ENCODE measurements around the gene FOXS1.

Gene FOXS1

DNA sequence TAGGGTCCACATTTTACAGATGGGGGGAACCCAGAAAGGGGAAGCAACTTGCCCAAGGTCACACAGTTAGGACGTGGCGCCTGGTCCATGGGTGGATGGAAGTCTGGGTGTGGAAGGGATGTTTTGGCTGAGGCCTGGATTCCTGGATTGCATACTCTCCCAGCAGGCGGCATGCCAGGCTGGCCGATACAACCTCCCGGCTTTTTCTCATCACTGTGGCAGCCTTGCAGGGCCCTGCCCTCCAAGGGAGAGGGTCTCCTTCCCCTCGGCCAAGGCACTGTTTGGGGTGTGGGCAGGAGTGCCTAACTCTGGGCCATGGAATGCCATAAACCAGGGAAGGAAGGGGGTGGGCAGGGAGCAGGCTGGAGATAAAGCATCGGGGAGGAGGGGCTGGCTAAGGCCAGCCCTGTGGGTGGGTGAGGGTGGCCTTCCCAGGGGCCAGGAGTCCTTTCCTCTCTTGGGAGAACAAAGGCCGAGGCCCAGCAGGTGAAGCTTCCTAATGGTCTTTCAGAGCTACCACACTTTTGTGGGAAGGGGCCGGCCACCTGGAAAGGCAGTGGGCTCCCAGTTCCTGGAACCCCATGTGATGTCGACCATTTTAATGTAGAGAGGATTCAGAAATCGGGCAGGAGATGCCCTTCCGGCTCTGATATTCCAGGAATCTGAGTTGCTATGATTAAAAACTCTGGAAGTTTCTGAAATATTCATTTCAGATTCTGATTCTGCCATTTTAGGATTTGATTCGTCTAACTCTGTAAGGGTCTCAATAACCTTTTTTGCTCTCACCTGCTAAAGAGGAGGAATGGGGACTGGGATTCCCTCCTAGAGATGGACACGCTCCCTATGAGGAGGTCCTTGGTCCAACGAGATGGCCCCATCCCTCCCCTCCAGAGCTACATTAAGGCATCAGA, 4.2 kb downstream of the FOXS1 start:
- H3K4me3 ChIP-seq (ENCODE audit: low read depth, low read length), result no peak overlapping the region

DNA sequence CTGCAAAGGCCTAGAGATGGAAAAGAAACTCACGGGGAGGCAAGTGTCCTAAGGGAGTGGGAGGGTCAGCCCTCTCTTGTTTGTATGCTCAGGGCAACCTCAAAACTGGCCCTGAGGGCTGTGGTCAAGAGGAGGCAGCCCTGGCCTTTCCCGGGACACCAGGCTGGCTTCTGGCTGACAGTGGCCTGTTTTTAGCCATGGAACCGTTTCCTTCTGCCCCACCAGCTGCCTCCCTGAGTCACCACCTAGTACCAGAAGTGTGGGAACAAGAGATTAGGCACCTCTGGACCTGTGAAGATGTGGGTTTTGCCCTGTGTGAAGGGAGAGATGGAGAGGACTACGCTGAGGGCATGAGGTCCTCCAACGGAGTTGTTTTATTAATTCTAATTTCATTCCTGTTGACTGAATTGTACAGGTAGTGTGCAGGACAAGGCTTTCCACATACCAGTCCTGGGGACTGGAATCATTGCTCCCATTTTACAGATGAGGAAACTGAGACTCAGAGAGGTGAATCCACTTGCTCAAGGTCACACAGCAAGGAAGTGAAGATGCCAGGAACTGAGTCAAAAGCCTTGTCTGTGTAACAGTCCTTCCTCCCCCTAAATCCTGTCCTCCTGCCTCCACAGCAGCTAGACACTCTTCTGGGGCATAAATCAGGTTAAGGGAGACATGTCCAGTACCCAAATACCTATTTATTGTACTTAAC, 5.5 kb downstream of the FOXS1 start:
- no peak for DNase-seq (ENCODE audit: low read depth)
- no peak overlapping the region for H3K4me3 ChIP-seq (ENCODE audit: low read depth, low read length)
- TF ChIP-seq CTCF (IDR thresholded peaks at IDR 0.05; ENCODE audit: control insufficient read depth, extremely low read depth, insufficient read depth), result no peak

More for the DNA sequence above, 4.2 kb downstream of the FOXS1 start:
- no peak for DNase-seq (ENCODE audit: low read depth)
- TF ChIP-seq CTCF (IDR thresholded peaks at IDR 0.05; ENCODE audit: control insufficient read depth, extremely low read depth, insufficient read depth), result no peak

DNA sequence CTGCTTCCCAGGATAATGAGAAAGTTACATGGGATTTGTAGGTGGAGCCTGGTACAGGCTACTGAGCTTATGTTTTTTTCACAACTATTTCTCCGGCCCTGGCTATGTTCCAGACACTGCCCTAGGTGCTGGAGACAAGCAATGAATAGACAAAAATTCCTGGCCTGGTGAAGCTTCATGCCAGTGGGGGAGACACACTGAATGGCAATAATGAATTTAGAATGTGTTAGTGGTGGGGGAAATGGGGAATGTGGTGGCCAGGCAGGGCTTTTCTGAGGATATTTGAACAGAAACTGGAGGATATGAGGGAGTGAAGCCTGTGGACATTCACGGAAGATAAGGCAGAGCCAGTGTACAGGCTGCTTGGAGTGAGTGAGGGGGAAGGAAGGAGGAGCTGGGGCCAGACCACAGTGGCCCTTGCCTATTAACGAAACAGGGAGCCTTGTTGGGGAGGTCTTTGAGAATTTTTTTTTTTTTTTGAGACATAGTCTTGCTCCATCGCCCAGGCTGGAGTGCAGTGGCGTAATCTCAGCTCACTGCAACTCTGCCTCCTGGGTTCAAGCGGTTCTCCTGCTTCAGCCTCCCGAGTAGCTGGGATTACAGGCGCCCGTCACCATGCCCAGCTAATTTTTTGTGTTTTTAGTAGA, 6.6 kb downstream of the FOXS1 start:
- H3K4me3 ChIP-seq (ENCODE audit: low read depth, low read length), result no peak overlapping the region
- TF ChIP-seq CTCF (IDR thresholded peaks at IDR 0.05; ENCODE audit: control insufficient read depth, extremely low read depth, insufficient read depth), result no peak
- DNase-seq (ENCODE audit: low read depth), result no peak

DNA sequence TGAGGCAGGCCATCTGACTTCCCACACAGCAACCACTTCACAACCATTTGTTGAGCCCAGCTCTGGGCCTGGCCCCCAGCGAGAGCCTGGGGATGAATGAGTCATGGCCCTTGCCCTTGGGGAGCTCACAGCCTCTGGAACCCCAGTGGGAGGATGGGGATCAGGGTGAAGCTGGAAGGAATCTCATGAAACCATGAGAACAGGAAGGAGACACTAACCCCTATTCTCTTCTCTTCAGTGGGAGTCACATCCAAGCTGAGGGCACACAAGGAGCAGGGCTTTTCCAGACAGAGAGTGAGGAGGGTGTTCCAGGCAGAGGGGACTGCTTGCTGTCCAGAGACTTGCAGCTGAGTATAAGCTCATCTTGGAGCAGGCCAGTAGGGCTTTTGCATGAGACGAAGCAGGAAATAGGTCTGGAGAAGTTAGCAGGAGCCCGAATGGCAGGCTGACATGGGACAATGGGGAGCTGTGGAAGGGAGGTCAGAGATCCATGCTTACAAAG, 7.5 kb downstream of the FOXS1 start:
- H3K4me3 ChIP-seq (ENCODE audit: low read depth, low read length), result no peak overlapping the region
- TF ChIP-seq CTCF (IDR thresholded peaks at IDR 0.05; ENCODE audit: control insufficient read depth, extremely low read depth, insufficient read depth), result no peak
- DNase-seq (ENCODE audit: low read depth), result no peak

DNA sequence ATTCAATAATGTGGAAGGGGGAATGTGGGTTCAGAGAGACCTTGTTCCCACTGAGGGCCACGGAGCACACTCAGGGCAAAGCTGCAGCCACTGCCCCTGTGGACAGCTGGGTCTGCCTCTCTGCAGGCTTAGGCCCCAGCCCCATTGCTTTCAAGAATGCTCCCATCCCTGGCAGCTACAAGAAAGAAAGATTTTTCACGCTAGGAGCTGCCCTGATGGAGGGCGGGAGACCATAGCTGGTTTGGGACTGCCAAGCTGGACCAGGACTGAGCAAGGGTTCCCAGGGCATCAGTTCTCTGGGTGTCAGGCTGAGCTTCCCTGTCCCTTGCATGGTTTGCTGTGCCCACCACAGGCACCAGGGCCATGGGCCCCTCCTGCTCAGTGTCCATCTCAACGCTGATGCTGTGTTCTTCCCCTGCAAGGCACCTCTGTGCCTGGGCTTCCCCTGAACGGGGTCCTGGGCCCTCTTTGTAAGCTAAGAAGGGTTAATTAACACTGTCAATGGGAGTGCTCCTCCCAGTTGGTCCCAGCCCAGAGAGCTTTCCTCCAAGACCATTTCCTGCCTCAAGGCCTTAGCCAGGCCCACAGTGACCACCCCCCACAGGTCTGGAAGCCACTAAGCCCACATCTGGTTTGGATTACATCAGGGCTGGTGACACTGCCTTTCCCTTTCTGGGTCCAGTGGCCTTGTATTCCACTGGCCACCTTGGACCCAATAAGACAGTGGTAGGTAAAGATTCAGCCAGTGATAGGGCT, 8.4 kb downstream of the FOXS1 start:
- TF ChIP-seq CTCF (IDR thresholded peaks at IDR 0.05; ENCODE audit: control insufficient read depth, extremely low read depth, insufficient read depth), result no peak
- no peak for DNase-seq (ENCODE audit: low read depth)
- no peak overlapping the region for H3K4me3 ChIP-seq (ENCODE audit: low read depth, low read length)

Measured in LNCaP clone FGC (cell line).